ENCODE data around the gene PECR. TPM values are rescaled to one million over a fixed set of nuclear protein-coding genes. Genes with fewer than 3 reads are reported as not detected.

PECR gene
- total RNA-seq, 1 experiment from 2014 or later = 16.3 TPM

DNA sequence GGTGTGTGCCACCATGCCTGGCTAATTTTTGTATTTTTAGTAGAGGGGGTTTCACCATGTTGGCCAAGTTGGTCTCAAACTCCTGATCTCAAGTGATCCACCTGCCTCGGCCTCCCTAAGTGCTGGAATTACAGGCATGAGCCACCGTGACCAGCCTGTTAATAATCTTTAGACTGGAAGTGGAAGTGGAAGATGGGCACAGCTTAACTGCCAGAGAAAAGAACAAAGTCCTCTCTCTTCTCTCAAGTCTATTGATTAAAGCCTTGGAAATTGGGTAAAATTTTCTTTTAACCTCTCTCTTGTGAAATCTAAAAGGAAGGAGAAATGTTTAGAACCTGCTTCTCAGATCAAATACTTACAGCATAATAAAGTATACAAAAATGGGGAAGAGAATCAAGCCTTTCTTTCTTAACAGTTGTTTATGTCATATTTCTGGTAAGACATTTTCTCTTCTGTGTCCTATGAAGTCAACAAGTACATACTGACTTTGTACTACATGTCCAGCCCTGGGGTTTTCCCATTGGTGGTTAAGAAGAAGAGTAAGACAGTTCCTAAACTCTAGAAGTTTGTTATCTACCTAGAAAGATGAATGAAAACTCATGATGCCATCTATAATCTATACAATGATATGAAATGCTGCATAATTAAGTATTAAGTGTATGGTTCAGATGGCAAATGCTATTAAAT, 4.7 kb upstream of the PECR start:
- H4K20me1 ChIP-seq (ENCODE audit: insufficient read depth) = no peaks in the 10 kb centered on the region
- no peak for DNase-seq (ENCODE audit: low read depth, low spot score)
- no TSS peak for BruUV-seq (replicated peaks)
- RAD21 ChIA-PET (ENCODE audit: low non-redundant PET in 1 of 2, low total read pairs in 2 of 2, uncharacterized antibody in 2 of 2, unreplicated experiment in 2 of 2) = no interaction called here
- CTCF ChIA-PET = no interaction called here
- H2AFZ ChIP-seq (ENCODE audit: low read depth, low read length, poor library complexity, severe bottlenecking) = no peak overlapping the region
- H3K36me3 ChIP-seq (ENCODE audit: control insufficient read depth in 1 of 2, insufficient read depth in 2 of 2, low read length in 2 of 2) = no peaks in the 10 kb centered on the region
- POLR2A ChIA-PET = no interaction called here
- H3K4me1 ChIP-seq (ENCODE audit: control insufficient read depth in 1 of 2, insufficient read depth in 2 of 2, low read length in 2 of 2) = peaks cover 4 to 8% of the 10 kb centered on the region in 2 experiments; a peak in 3 of 4 replicates
- H3K4me3 ChIP-seq (replicated peaks in 1 of 2; ENCODE audit: low read depth in 1 of 2, low read length in 2 of 2) = no peak overlapping the region
- TF ChIP-seq POLR2A (IDR thresholded peaks at IDR 0.05; ENCODE audit: borderline replicate concordance, extremely low read depth, insufficient read depth, insufficient read length) = no peak
- TF ChIP-seq SP1 (IDR thresholded peaks at IDR 0.05; ENCODE audit: low read depth) = no peak
- TF ChIP-seq, protein P1, sequence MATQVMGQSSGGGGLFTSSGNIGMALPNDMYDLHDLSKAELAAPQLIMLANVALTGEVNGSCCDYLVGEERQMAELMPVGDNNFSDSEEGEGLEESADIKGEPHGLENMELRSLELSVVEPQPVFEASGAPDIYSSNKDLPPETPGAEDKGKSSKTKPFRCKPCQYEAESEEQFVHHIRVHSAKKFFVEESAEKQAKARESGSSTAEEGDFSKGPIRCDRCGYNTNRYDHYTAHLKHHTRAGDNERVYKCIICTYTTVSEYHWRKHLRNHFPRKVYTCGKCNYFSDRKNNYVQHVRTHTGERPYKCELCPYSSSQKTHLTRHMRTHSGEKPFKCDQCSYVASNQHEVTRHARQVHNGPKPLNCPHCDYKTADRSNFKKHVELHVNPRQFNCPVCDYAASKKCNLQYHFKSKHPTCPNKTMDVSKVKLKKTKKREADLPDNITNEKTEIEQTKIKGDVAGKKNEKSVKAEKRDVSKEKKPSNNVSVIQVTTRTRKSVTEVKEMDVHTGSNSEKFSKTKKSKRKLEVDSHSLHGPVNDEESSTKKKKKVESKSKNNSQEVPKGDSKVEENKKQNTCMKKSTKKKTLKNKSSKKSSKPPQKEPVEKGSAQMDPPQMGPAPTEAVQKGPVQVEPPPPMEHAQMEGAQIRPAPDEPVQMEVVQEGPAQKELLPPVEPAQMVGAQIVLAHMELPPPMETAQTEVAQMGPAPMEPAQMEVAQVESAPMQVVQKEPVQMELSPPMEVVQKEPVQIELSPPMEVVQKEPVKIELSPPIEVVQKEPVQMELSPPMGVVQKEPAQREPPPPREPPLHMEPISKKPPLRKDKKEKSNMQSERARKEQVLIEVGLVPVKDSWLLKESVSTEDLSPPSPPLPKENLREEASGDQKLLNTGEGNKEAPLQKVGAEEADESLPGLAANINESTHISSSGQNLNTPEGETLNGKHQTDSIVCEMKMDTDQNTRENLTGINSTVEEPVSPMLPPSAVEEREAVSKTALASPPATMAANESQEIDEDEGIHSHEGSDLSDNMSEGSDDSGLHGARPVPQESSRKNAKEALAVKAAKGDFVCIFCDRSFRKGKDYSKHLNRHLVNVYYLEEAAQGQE (IDR thresholded peaks at IDR 0.05; ENCODE audit: low read depth) = no peak
- no peak for TF ChIP-seq FOSL1 (IDR thresholded peaks at IDR 0.05; ENCODE audit: low read depth)
- TF ChIP-seq POLR2AphosphoS5 (IDR thresholded peaks at IDR 0.05; ENCODE audit: low read depth, low read length) = no peak
- no peak for TF ChIP-seq EZH2 (IDR thresholded peaks at IDR 0.05)
- TF ChIP-seq, protein P2, sequence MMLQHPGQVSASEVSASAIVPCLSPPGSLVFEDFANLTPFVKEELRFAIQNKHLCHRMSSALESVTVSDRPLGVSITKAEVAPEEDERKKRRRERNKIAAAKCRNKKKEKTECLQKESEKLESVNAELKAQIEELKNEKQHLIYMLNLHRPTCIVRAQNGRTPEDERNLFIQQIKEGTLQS (IDR thresholded peaks at IDR 0.05) = no peak
- TF ChIP-seq EZH2phosphoT487 (IDR thresholded peaks at IDR 0.05; ENCODE audit: borderline replicate concordance) = no peak
- TF ChIP-seq TCF7L2 (IDR thresholded peaks at IDR 0.05; ENCODE audit: borderline replicate concordance, extremely low read depth, insufficient read depth, insufficient read length) = no peak
- TF ChIP-seq YY1 (IDR thresholded peaks at IDR 0.05; ENCODE audit: extremely low read depth, insufficient replicate concordance, low read depth, low read length) = no peak
- no peak for TF ChIP-seq RAD21 (IDR thresholded peaks at IDR 0.05; ENCODE audit: low read depth)
- TF ChIP-seq ZNF274 (IDR thresholded peaks at IDR 0.05; ENCODE audit: low read depth, low read length) = no peak
- no peak for TF ChIP-seq SIN3A (IDR thresholded peaks at IDR 0.05; ENCODE audit: low read depth)
- TF ChIP-seq SRF (IDR thresholded peaks at IDR 0.05; ENCODE audit: low read depth) = no peak
- TF ChIP-seq, protein P3, sequence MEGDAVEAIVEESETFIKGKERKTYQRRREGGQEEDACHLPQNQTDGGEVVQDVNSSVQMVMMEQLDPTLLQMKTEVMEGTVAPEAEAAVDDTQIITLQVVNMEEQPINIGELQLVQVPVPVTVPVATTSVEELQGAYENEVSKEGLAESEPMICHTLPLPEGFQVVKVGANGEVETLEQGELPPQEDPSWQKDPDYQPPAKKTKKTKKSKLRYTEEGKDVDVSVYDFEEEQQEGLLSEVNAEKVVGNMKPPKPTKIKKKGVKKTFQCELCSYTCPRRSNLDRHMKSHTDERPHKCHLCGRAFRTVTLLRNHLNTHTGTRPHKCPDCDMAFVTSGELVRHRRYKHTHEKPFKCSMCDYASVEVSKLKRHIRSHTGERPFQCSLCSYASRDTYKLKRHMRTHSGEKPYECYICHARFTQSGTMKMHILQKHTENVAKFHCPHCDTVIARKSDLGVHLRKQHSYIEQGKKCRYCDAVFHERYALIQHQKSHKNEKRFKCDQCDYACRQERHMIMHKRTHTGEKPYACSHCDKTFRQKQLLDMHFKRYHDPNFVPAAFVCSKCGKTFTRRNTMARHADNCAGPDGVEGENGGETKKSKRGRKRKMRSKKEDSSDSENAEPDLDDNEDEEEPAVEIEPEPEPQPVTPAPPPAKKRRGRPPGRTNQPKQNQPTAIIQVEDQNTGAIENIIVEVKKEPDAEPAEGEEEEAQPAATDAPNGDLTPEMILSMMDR (IDR thresholded peaks at IDR 0.05 in 2 of 3, conservative IDR thresholded peaks at IDR 0.05 in 1 of 3; ENCODE audit: borderline replicate concordance in 1 of 3, insufficient read depth in 1 of 3, low read depth in 2 of 3, low read length in 2 of 3) = no peak
- TF ChIP-seq ELF1 (IDR thresholded peaks at IDR 0.05; ENCODE audit: borderline replicate concordance, low read depth) = no peak
- no peaks in the 10 kb centered on the region for H3K9me3 ChIP-seq (ENCODE audit: control insufficient read depth in 1 of 2, insufficient read depth in 1 of 2, low read depth in 1 of 2, low read length in 2 of 2)
- ATAC-seq = no peak
- H3K27ac ChIP-seq (ENCODE audit: low read depth, low read length) = no peak overlapping the region
- no peak overlapping the region for H3K9ac ChIP-seq (ENCODE audit: low read length)
- no peaks in the 10 kb centered on the region for H3K79me2 ChIP-seq (ENCODE audit: insufficient read depth, low read length)
- no peaks in the 10 kb centered on the region for H3K9me2 ChIP-seq (ENCODE audit: insufficient read depth)
- intact Hi-C loops (cut with micrococcal nuclease) = no loop called here
- no peak overlapping the region for H3K4me2 ChIP-seq (ENCODE audit: low read length)
- no peaks in the 10 kb centered on the region for H3K27me3 ChIP-seq (ENCODE audit: insufficient read depth, low read length)
